ENCODE results near the gene UBR7. TPM values are rescaled to one million over a fixed set of nuclear protein-coding genes. Genes with fewer than 3 reads are reported as not detected.
A peak's percentile ranks its signal among the peaks of the same experiment; 100 is the strongest.
"Not testable (repeated sequence)": the region's sequence is repeated elsewhere in the genome, so short reads cannot be mapped to it uniquely, and the experiment has no call there.

Gene UBR7
- total RNA-seq, 2 experiments from 2014 or later, result 39.0 to 49.3 TPM

GRCh38 chr14:93231129-93231979 is 24.3 kb downstream of the UBR7 start:
- ChIA-PET POLR2A (no interaction called here), CTCF (no interaction called here)
- Mint-ChIP-seq H3K27ac (no peak overlapping the region), H3K4me1 (ENCODE audit: low read depth) (peaks cover 12% of the 10 kb centered on the region), H3K27me3 (ENCODE audit: low read depth) (peaks cover 18% of the 10 kb centered on the region), H3K9me3 (ENCODE audit: insufficient read depth) (no peaks in the 10 kb centered on the region), H3K4me3 (peak overlapping the region; percentile 22), H3K36me3 (ENCODE audit: low read depth) (peaks cover 18% of the 10 kb centered on the region)
- peak; percentile 60 for ATAC-seq
- no peak for DNase-seq

DNA sequence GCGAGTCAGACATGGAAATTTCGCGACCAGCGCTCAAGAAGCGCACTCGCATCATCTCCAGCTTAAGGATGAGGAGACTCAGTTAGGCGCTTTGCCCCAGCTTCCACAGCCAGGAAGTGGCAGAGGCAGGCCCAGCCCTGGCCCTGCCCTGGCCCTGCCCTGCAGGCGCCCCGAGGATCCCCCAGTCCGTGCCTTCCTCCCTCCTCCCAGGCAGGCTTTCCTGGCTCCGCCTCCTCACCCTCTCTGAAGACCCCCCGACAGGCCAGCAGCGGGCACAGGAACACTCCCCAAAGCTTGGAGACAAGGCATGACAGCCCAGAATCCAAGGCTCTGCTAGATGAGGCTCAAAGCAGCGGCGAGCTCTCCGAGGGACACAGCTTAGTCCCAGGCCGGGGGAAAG is 25.1 kb downstream of the UBR7 start:
- no peak for ATAC-seq
- peaks cover 13% of the 10 kb centered on the region for H3K36me3 Mint-ChIP-seq (ENCODE audit: low read depth)
- DNase-seq, result no peak
- no peak overlapping the region for H3K4me3 Mint-ChIP-seq
- ChIA-PET POLR2A (no interaction called here), CTCF (no interaction called here)
- peaks cover 12% of the 10 kb centered on the region for H3K4me1 Mint-ChIP-seq (ENCODE audit: low read depth)
- peaks cover 18% of the 10 kb centered on the region for H3K27me3 Mint-ChIP-seq (ENCODE audit: low read depth)
- H3K9me3 Mint-ChIP-seq (ENCODE audit: insufficient read depth), result no peaks in the 10 kb centered on the region
- H3K27ac Mint-ChIP-seq, result no peak overlapping the region

DNA sequence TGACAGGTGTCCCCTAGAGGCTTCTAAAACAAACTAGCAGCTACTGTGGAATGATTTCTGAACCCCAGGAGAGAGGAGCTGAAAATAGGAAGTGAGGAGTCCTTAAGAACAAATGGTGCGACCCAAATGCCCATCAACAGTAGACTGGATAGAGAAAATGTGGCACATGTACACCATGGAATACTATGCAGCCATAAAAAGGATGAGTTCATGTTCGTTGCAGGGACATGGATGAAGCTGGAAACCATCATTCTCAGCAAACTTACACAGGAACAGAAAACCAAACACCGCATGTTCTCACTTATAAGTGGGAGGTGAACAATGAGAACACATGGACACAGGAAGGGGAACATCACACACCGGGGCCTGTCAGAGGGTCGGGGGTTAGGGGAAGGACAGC is 26.0 kb downstream of the UBR7 start:
- H3K9me3 Mint-ChIP-seq (ENCODE audit: insufficient read depth); H3K27ac Mint-ChIP-seq; H3K36me3 Mint-ChIP-seq (ENCODE audit: low read depth); POLR2A ChIA-PET; DNase-seq; H3K4me3 Mint-ChIP-seq; ATAC-seq: not testable (repeated sequence)
- Mint-ChIP-seq H3K27me3 (ENCODE audit: low read depth) (peaks cover 18% of the 10 kb centered on the region), H3K4me1 (ENCODE audit: low read depth) (peaks cover 12% of the 10 kb centered on the region)
- CTCF ChIA-PET, result interaction anchor here (1.8 kb wide), 1 partner anchor 14 kb away, joined by 8 read pairs; no protein-coding TSS in a partner anchor

GRCh38 chr14:93234798-93235197 is 27.7 kb downstream of the UBR7 start:
- Mint-ChIP-seq H3K4me1 (ENCODE audit: low read depth) (peaks cover 12% of the 10 kb centered on the region), H3K27ac (peak overlapping the region; percentile 4), H3K36me3 (ENCODE audit: low read depth) (no peaks in the 10 kb centered on the region), H3K27me3 (ENCODE audit: low read depth) (peaks cover 18% of the 10 kb centered on the region), H3K4me3 (no peak overlapping the region), H3K9me3 (ENCODE audit: insufficient read depth) (no peaks in the 10 kb centered on the region)
- ChIA-PET POLR2A (interaction anchor here (0.6 kb wide), 1 partner anchor 1916 kb away, joined by 4 read pairs; no protein-coding TSS in a partner anchor), CTCF (interaction anchor here (1.5 to 1.8 kb wide), 2 partner anchors 15 to 16 kb away, joined by 4 to 8 read pairs; no protein-coding TSS in a partner anchor)
- ATAC-seq (no peak), DNase-seq (no peak)

- Mint-ChIP-seq H3K27ac (no peak overlapping the region), H3K36me3 (ENCODE audit: low read depth) (peaks cover 15% of the 10 kb centered on the region), H3K4me3 (no peak overlapping the region), H3K27me3 (ENCODE audit: low read depth) (no peaks in the 10 kb centered on the region), H3K4me1 (ENCODE audit: low read depth) (no peaks in the 10 kb centered on the region), H3K9me3 (ENCODE audit: insufficient read depth) (no peaks in the 10 kb centered on the region)
- DNase-seq, result no peak
- ChIA-PET POLR2A (interaction anchor here (0.6 kb wide), 1 partner anchor 15 kb away, joined by 4 read pairs; no protein-coding TSS in a partner anchor), CTCF (no interaction called here)
- ATAC-seq, result no peak
These were observed 33.0 kb downstream of the UBR7 start for GRCh38 chr14:93239869-93240677.

DNA sequence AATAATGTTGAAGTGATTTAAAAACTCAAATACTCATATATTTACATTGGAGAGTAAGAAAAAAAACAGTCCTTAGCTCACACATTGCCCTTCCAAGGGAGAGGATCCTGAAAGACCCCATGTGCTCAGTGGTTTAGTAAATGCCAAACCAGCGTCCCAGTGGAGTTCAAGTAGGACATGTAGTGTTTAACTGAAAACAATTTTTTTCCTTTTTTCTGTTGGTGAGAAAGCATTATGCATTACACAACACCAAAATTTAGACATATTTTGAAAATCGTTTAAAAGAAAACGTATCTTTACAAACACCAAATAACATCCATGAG is 33.6 kb downstream of the UBR7 start:
- Mint-ChIP-seq H3K27me3 (ENCODE audit: low read depth) (no peaks in the 10 kb centered on the region), H3K27ac (no peak overlapping the region), H3K4me3 (no peak overlapping the region), H3K36me3 (ENCODE audit: low read depth) (peaks cover 20% of the 10 kb centered on the region), H3K4me1 (ENCODE audit: low read depth) (no peaks in the 10 kb centered on the region), H3K9me3 (ENCODE audit: insufficient read depth) (no peaks in the 10 kb centered on the region)
- ATAC-seq (no peak), DNase-seq (no peak)
- ChIA-PET CTCF (no interaction called here), POLR2A (interaction anchor here (0.6 kb wide), 1 partner anchor 15 kb away, joined by 4 read pairs; no protein-coding TSS in a partner anchor)

GRCh38 chr14:93245764-93246420 is 38.8 kb downstream of the UBR7 start:
- Mint-ChIP-seq H3K36me3 (ENCODE audit: low read depth) (peaks cover 38% of the 10 kb centered on the region), H3K4me1 (ENCODE audit: low read depth) (peaks cover 12% of the 10 kb centered on the region), H3K9me3 (ENCODE audit: insufficient read depth) (no peaks in the 10 kb centered on the region), H3K27me3 (ENCODE audit: low read depth) (no peaks in the 10 kb centered on the region), H3K27ac (no peak overlapping the region), H3K4me3 (no peak overlapping the region)
- ATAC-seq (no peak), DNase-seq (no peak)
- CTCF ChIA-PET, result no interaction called here
- POLR2A ChIA-PET, result interaction anchor here (0.6 kb wide), 1 partner anchor 156 kb away, joined by 4 read pairs; no protein-coding TSS in a partner anchor

DNA sequence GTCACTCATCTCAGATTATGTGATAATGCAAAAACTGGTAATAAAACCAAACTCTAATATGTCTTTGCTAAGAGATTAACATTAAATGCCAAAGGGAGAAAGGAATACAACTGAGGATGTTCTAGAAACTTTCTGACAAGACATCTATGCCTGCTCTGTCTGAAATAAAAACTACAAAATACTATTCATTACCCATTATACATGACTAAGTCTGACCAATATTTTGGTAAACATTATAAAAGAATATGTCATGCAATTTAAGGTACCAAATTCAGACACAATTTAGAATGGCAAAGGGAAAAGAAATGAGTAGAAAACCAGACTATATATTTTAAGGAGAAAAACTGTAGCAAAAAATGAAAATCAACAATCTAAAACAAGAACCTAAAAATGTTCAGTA is 39.5 kb downstream of the UBR7 start:
- Mint-ChIP-seq H3K36me3 (ENCODE audit: low read depth) (peaks cover 41% of the 10 kb centered on the region), H3K4me3 (no peak overlapping the region), H3K9me3 (ENCODE audit: insufficient read depth) (no peaks in the 10 kb centered on the region), H3K27ac (peak overlapping the region; percentile 10), H3K27me3 (ENCODE audit: low read depth) (no peaks in the 10 kb centered on the region), H3K4me1 (ENCODE audit: low read depth) (peaks cover 12% of the 10 kb centered on the region)
- ATAC-seq, result no peak
- no peak for DNase-seq
- ChIA-PET CTCF (no interaction called here), POLR2A (interaction anchor here (0.6 kb wide), 1 partner anchor 156 kb away, joined by 4 read pairs; no protein-coding TSS in a partner anchor)

DNA sequence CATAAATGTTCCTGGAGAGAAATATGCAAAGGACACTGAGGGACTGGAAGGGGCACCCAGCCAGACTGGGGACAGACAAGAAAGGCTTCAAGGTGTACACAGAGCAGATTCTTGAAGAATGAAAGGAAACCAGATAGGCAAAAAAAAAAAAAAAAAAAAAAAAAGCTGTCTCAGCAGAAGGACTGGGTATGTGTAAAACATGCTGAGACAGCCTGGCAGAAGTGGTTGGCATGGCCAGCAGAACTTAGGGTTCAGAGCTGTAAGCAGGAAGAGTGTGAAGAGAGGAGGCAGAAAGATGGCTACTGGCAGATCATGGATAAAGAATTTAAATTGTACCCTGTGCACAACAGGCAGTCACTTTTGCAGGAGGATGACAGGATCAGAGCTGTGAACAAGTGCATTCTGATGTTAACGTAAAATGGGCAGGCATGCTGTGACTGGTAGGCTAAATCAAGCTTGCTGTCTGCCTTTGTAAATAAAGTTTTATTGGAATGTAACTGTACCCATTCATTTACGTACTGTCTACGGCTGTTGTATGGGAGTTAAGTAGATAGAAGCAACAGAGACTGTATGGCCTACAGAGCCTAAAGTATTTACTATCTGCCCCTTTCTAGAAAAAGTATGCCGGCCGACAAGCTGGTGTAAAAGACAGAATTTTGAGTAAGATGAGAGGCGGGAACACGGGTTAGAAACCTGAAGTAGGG is 42.2 kb downstream of the UBR7 start:
- Mint-ChIP-seq H3K4me3 (no peak overlapping the region), H3K27ac (no peak overlapping the region), H3K9me3 (ENCODE audit: insufficient read depth) (no peaks in the 10 kb centered on the region), H3K27me3 (ENCODE audit: low read depth) (no peaks in the 10 kb centered on the region), H3K36me3 (ENCODE audit: low read depth) (peaks cover 29% of the 10 kb centered on the region), H3K4me1 (ENCODE audit: low read depth) (peaks cover 12% of the 10 kb centered on the region)
- DNase-seq (no peak), ATAC-seq (no peak)
- POLR2A ChIA-PET, result no interaction called here
- CTCF ChIA-PET, result interaction anchor here (1.2 kb wide), 2 partner anchors 15 to 30 kb away, joined by 3 to 4 read pairs; no protein-coding TSS in a partner anchor

GRCh38 chr14:93262446-93262845 is 55.4 kb downstream of the UBR7 start:
- no peaks in the 10 kb centered on the region for H3K27me3 Mint-ChIP-seq (ENCODE audit: low read depth)
- no peak overlapping the region for H3K27ac Mint-ChIP-seq
- DNase-seq (no peak), ATAC-seq (no peak)
- no peak overlapping the region for H3K4me3 Mint-ChIP-seq
- ChIA-PET CTCF (no interaction called here), POLR2A (no interaction called here)
- H3K36me3 Mint-ChIP-seq (ENCODE audit: low read depth), result peaks cover 14% of the 10 kb centered on the region
- H3K4me1 Mint-ChIP-seq (ENCODE audit: low read depth), result peaks cover 18% of the 10 kb centered on the region
- no peaks in the 10 kb centered on the region for H3K9me3 Mint-ChIP-seq (ENCODE audit: insufficient read depth)

GRCh38 chr14:93263416-93263815 is 56.4 kb downstream of the UBR7 start:
- Mint-ChIP-seq H3K27ac (no peak overlapping the region), H3K36me3 (ENCODE audit: low read depth) (peaks cover 14% of the 10 kb centered on the region), H3K4me3 (no peak overlapping the region), H3K27me3 (ENCODE audit: low read depth) (no peaks in the 10 kb centered on the region), H3K4me1 (ENCODE audit: low read depth) (peaks cover 18% of the 10 kb centered on the region), H3K9me3 (ENCODE audit: insufficient read depth) (no peaks in the 10 kb centered on the region)
- no peak for DNase-seq
- POLR2A ChIA-PET, result no interaction called here
- CTCF ChIA-PET, result no interaction called here
- ATAC-seq, result no peak
